Glutamatergic neuron (in vitro differentiated cells): ENCODE results near the gene APOBR. TPM values are rescaled to one million over a fixed set of nuclear protein-coding genes. Genes with fewer than 3 reads are reported as not detected.

Experiments used
- DNase-seq: peaks from one replicate; pipeline ENCODE4 v3.0.0; 2022
- H3K27ac Mint-ChIP-seq: one replicate; pipeline ENCODE4 v1.8.0; 2020; ENCODE audit warnings: mild to moderate bottlenecking, mixed read lengths, inconsistent platforms; ENCODE audit not compliant: unreplicated experiment
- H3K27me3 Mint-ChIP-seq: one replicate; pipeline ENCODE4 v1.8.0; 2020; ENCODE audit warnings: mild to moderate bottlenecking, moderate library complexity, mixed read lengths, inconsistent platforms; ENCODE audit not compliant: unreplicated experiment
- H3K36me3 Mint-ChIP-seq: one replicate; pipeline ENCODE4 v1.8.0; 2020; ENCODE audit warnings: mild to moderate bottlenecking, mixed read lengths, inconsistent platforms; ENCODE audit not compliant: unreplicated experiment
- H3K4me1 Mint-ChIP-seq: one replicate; pipeline ENCODE4 v1.8.0; 2020; ENCODE audit warnings: mild to moderate bottlenecking, low read depth, mixed read lengths, inconsistent platforms; ENCODE audit not compliant: unreplicated experiment
- H3K4me3 Mint-ChIP-seq: one replicate; pipeline ENCODE4 v1.8.0; 2020; ENCODE audit warnings: mild to moderate bottlenecking, mixed read lengths, inconsistent platforms; ENCODE audit not compliant: unreplicated experiment
- H3K9me3 Mint-ChIP-seq: one replicate; pipeline ENCODE4 v1.8.0; 2020; ENCODE audit warnings: mild to moderate bottlenecking, moderate library complexity, mixed read lengths, inconsistent platforms; ENCODE audit not compliant: unreplicated experiment
- CTCF ChIP-seq: fragments of 200-600 bp; sonication (generic); IDR thresholded peaks from one replicate; pipeline ENCODE4 v1.5.0; 2021; ENCODE audit not compliant: partially characterized antibody, unreplicated experiment
- total RNA-seq: library from RNA; stranded (reverse); fragmentation: NEBNext Ultra II Directional; extraction: Animal tissue kit (Norgen Biotek cat#: 25700); gene quantifications from one replicate; pipeline ENCODE4 v1.2.1, GENCODE V29; 2021; ENCODE audit not compliant: unreplicated experiment

Gene APOBR
- total RNA-seq, 1 donor from 2014 or later = not detected

- Mint-ChIP-seq H3K36me3 (no peaks in the 10 kb centered on the region), H3K9me3 (no peaks in the 10 kb centered on the region), H3K27ac (no peak overlapping the region), H3K4me3 (no peak overlapping the region), H3K4me1 (no peaks in the 10 kb centered on the region), H3K27me3 (peaks cover 7% of the 10 kb centered on the region)
- TF ChIP-seq CTCF = no peak
- DNase-seq = no peak
Observed at GRCh38 chr16:28514246-28514645, 19.8 kb downstream of the APOBR start.

- no peaks in the 10 kb centered on the region for H3K27me3 Mint-ChIP-seq
- H3K36me3 Mint-ChIP-seq = no peaks in the 10 kb centered on the region
- TF ChIP-seq CTCF = no peak
- H3K9me3 Mint-ChIP-seq = no peaks in the 10 kb centered on the region
- H3K4me3 Mint-ChIP-seq = no peak overlapping the region
- no peaks in the 10 kb centered on the region for H3K4me1 Mint-ChIP-seq
- no peak for DNase-seq
- H3K27ac Mint-ChIP-seq = no peak overlapping the region
Observed at GRCh38 chr16:28520672-28521071, 26.2 kb downstream of the APOBR start.

GRCh38 chr16:28521436-28521835 is 27.0 kb downstream of the APOBR start:
- H3K27me3 Mint-ChIP-seq = no peaks in the 10 kb centered on the region
- H3K4me1 Mint-ChIP-seq = no peaks in the 10 kb centered on the region
- no peak for DNase-seq
- no peaks in the 10 kb centered on the region for H3K9me3 Mint-ChIP-seq
- no peak for TF ChIP-seq CTCF
- H3K27ac Mint-ChIP-seq = no peak overlapping the region
- no peaks in the 10 kb centered on the region for H3K36me3 Mint-ChIP-seq
- H3K4me3 Mint-ChIP-seq = no peak overlapping the region

GRCh38 chr16:28522792-28523191 is 28.3 kb downstream of the APOBR start:
- no peaks in the 10 kb centered on the region for H3K4me1 Mint-ChIP-seq

GRCh38 chr16:28524681-28525171 is 30.3 kb downstream of the APOBR start:
- TF ChIP-seq CTCF = no peak
- Mint-ChIP-seq H3K4me3 (no peak overlapping the region), H3K9me3 (no peaks in the 10 kb centered on the region), H3K36me3 (no peaks in the 10 kb centered on the region), H3K27me3 (no peaks in the 10 kb centered on the region), H3K4me1 (no peaks in the 10 kb centered on the region), H3K27ac (no peak overlapping the region)
- DNase-seq = no peak

More at GRCh38 chr16:28522792-28523191, 28.3 kb downstream of the APOBR start:
- no peak for TF ChIP-seq CTCF
- Mint-ChIP-seq H3K27me3 (no peaks in the 10 kb centered on the region), H3K9me3 (no peaks in the 10 kb centered on the region), H3K36me3 (no peaks in the 10 kb centered on the region), H3K27ac (no peak overlapping the region), H3K4me3 (no peak overlapping the region)
- no peak for DNase-seq
